ENCODE data around the gene USP7.
"Not testable (repeated sequence)": the region's sequence is repeated elsewhere in the genome, so short reads cannot be mapped to it uniquely, and the experiment has no call there.

The USP7 gene

DNA sequence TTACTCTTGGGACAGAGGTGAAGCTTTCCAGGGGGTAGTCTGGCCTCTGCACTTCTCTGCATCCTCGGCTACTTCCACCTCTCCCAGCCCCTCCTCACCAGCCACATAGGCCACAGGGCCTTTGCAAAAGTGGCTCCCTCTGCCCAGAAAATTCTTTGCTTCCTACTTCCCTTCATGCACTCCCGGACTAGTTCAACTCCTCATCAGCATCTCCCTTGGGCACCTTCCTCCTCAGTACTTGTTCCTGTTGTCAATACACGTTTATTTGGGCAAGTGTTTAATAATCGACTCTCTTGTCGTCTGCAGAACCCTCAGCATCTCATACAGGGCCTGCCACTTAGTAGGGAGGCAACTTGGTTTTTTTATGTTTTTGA is 23.1 kb upstream of the USP7 start:
- no peaks in the 10 kb centered on the region for H3F3A ChIP-seq (ENCODE audit: insufficient read depth, low read length)
- no peak overlapping the region for H3K9ac ChIP-seq (ENCODE audit: low read length)
- no peak for TF ChIP-seq EZH2 (optimal IDR thresholded peaks at IDR 0.05; ENCODE audit: low read depth, low read length)
- TF ChIP-seq CTCF (IDR thresholded peaks at IDR 0.05; ENCODE audit: low read length): no peak
- TF ChIP-seq EZH2phosphoT487 (IDR thresholded peaks at IDR 0.05; ENCODE audit: low read length): no peak
- no peak overlapping the region for H2AFZ ChIP-seq (ENCODE audit: low read length)
- H3K9me2 ChIP-seq (replicated peaks; ENCODE audit: insufficient read depth, low read length): no peaks in the 10 kb centered on the region
- H4K20me1 ChIP-seq (ENCODE audit: insufficient read depth, low read length): no peaks in the 10 kb centered on the region
- H3K9me3 ChIP-seq (replicated peaks; ENCODE audit: insufficient read depth, low read length): no peaks in the 10 kb centered on the region
- no peak overlapping the region for H3K27ac ChIP-seq (ENCODE audit: low read length)
- no peaks in the 10 kb centered on the region for H3K4me1 ChIP-seq (ENCODE audit: low read length)
- H3K4me2 ChIP-seq (ENCODE audit: low read depth, low read length): no peak overlapping the region
- no peaks in the 10 kb centered on the region for H3K79me2 ChIP-seq (ENCODE audit: low read length)
- no peaks in the 10 kb centered on the region for H3K36me3 ChIP-seq (replicated peaks; ENCODE audit: insufficient read depth, low read length)
- no peak for DNase-seq
- no peaks in the 10 kb centered on the region for H3K27me3 ChIP-seq (replicated peaks; ENCODE audit: insufficient read depth, low read length)
- no peak overlapping the region for H3K4me3 ChIP-seq (ENCODE audit: low read length)

GRCh38 chr16:8986111-8986510 is 22.4 kb upstream of the USP7 start:
- DNase-seq: no peak
- no peak overlapping the region for H3K9ac ChIP-seq (ENCODE audit: low read length)
- H3K4me1 ChIP-seq (ENCODE audit: low read length): no peaks in the 10 kb centered on the region
- no peaks in the 10 kb centered on the region for H3K27me3 ChIP-seq (replicated peaks; ENCODE audit: insufficient read depth, low read length)
- H3K4me2 ChIP-seq (ENCODE audit: low read depth, low read length): no peak overlapping the region
- TF ChIP-seq EZH2phosphoT487 (IDR thresholded peaks at IDR 0.05; ENCODE audit: low read length) (no peak), EZH2 (optimal IDR thresholded peaks at IDR 0.05; ENCODE audit: low read depth, low read length) (no peak), CTCF (IDR thresholded peaks at IDR 0.05; ENCODE audit: low read length) (no peak)
- no peaks in the 10 kb centered on the region for H3K9me2 ChIP-seq (replicated peaks; ENCODE audit: insufficient read depth, low read length)
- no peak overlapping the region for H3K27ac ChIP-seq (ENCODE audit: low read length)
- H4K20me1 ChIP-seq (ENCODE audit: insufficient read depth, low read length): no peaks in the 10 kb centered on the region
- no peak overlapping the region for H3K4me3 ChIP-seq (ENCODE audit: low read length)
- no peak overlapping the region for H2AFZ ChIP-seq (ENCODE audit: low read length)
- H3K79me2 ChIP-seq (ENCODE audit: low read length): no peaks in the 10 kb centered on the region
- no peaks in the 10 kb centered on the region for H3F3A ChIP-seq (ENCODE audit: insufficient read depth, low read length)
- no peaks in the 10 kb centered on the region for H3K9me3 ChIP-seq (replicated peaks; ENCODE audit: insufficient read depth, low read length)
- H3K36me3 ChIP-seq (replicated peaks; ENCODE audit: insufficient read depth, low read length): no peaks in the 10 kb centered on the region

DNA sequence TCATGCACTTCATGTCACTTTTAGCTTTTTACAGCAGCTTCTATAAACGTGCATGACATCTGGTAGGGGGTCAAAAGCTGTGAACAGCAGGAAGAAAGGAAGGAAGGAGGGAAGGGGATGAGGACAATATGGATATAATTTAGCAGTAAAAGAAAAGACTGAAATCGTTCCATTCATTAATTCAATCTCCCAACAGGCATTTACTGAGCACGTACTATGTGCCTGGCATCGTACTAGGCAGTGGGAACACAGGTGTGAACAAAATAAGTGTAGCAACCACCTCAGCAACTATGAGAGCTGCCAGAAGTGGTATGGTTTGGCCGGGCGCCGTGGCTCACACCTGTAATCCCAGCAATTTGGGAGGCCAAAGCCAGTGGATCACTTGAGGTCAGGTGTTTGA is 19.1 kb upstream of the USP7 start:
- no peaks in the 10 kb centered on the region for H3K27me3 ChIP-seq (replicated peaks; ENCODE audit: insufficient read depth, low read length)
- DNase-seq: no peak
- H3K9me2 ChIP-seq (replicated peaks; ENCODE audit: insufficient read depth, low read length): no peaks in the 10 kb centered on the region
- no peaks in the 10 kb centered on the region for H3K9me3 ChIP-seq (replicated peaks; ENCODE audit: insufficient read depth, low read length)
- no peaks in the 10 kb centered on the region for H4K20me1 ChIP-seq (ENCODE audit: insufficient read depth, low read length)
- H3K9ac ChIP-seq (ENCODE audit: low read length): no peak overlapping the region
- H3K79me2 ChIP-seq (ENCODE audit: low read length): no peaks in the 10 kb centered on the region
- H3K4me2 ChIP-seq (ENCODE audit: low read depth, low read length): no peak overlapping the region
- H3K36me3 ChIP-seq (replicated peaks; ENCODE audit: insufficient read depth, low read length): no peaks in the 10 kb centered on the region
- TF ChIP-seq EZH2 (optimal IDR thresholded peaks at IDR 0.05; ENCODE audit: low read depth, low read length) (no peak), EZH2phosphoT487 (IDR thresholded peaks at IDR 0.05; ENCODE audit: low read length) (no peak), CTCF (IDR thresholded peaks at IDR 0.05; ENCODE audit: low read length) (no peak)
- no peak overlapping the region for H2AFZ ChIP-seq (ENCODE audit: low read length)
- H3K27ac ChIP-seq (ENCODE audit: low read length): no peak overlapping the region
- H3F3A ChIP-seq (ENCODE audit: insufficient read depth, low read length): no peaks in the 10 kb centered on the region
- H3K4me3 ChIP-seq (ENCODE audit: low read length): no peak overlapping the region
- no peaks in the 10 kb centered on the region for H3K4me1 ChIP-seq (ENCODE audit: low read length)

DNA sequence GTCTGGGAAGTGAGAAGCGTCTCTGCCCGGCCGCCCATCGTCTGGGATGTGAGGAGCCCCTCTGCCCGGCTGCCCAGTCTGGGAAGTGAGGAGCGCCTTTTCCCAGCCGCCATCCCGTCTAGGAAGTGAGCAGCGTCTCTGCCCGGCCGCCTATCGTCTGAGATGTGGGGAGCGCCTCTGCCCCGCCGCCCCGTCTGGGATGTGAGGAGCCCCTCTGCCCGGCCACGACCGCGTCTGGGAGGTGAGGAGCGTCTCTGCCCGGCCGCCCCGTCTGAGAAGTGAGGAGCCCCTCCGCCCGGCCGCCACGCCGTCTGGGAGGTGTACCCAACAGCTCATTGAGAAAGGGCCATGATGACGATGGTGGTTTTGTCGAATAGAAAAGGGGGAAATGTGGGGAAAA is 18.2 kb upstream of the USP7 start:
- H3K27me3 ChIP-seq (replicated peaks; ENCODE audit: insufficient read depth, low read length); DNase-seq; H3K9me2 ChIP-seq (replicated peaks; ENCODE audit: insufficient read depth, low read length); H2AFZ ChIP-seq (ENCODE audit: low read length); H3K4me3 ChIP-seq (ENCODE audit: low read length); H3K9me3 ChIP-seq (replicated peaks; ENCODE audit: insufficient read depth, low read length); H3K4me2 ChIP-seq (ENCODE audit: low read depth, low read length); H3F3A ChIP-seq (ENCODE audit: insufficient read depth, low read length); H3K4me1 ChIP-seq (ENCODE audit: low read length); H3K36me3 ChIP-seq (replicated peaks; ENCODE audit: insufficient read depth, low read length); H3K27ac ChIP-seq (ENCODE audit: low read length); H4K20me1 ChIP-seq (ENCODE audit: insufficient read depth, low read length); H3K79me2 ChIP-seq (ENCODE audit: low read length); H3K9ac ChIP-seq (ENCODE audit: low read length): not testable (repeated sequence)

GRCh38 chr16:8976189-8976588 is 12.5 kb upstream of the USP7 start:
- not testable (repeated sequence) for H3K36me3 ChIP-seq (replicated peaks; ENCODE audit: insufficient read depth, low read length); H3F3A ChIP-seq (ENCODE audit: insufficient read depth, low read length); H3K9me3 ChIP-seq (replicated peaks; ENCODE audit: insufficient read depth, low read length); H3K9ac ChIP-seq (ENCODE audit: low read length); H3K9me2 ChIP-seq (replicated peaks; ENCODE audit: insufficient read depth, low read length); H3K4me2 ChIP-seq (ENCODE audit: low read depth, low read length); H4K20me1 ChIP-seq (ENCODE audit: insufficient read depth, low read length); H3K79me2 ChIP-seq (ENCODE audit: low read length); H3K27ac ChIP-seq (ENCODE audit: low read length); H2AFZ ChIP-seq (ENCODE audit: low read length); DNase-seq; H3K27me3 ChIP-seq (replicated peaks; ENCODE audit: insufficient read depth, low read length); H3K4me3 ChIP-seq (ENCODE audit: low read length); H3K4me1 ChIP-seq (ENCODE audit: low read length)
